HG02763 (cell line): ENCODE measurements around the gene VSIG10L2.
"Not testable (repeated sequence)": the region's sequence is repeated elsewhere in the genome, so short reads cannot be mapped to it uniquely, and the experiment has no call there.

ENCODE experiments used
- ATAC-seq: cut with Tn5 transposase; IDR thresholded peaks from one replicate; pipeline ENCODE4 v1.9.1; 2021; ENCODE audit warnings: mild to moderate bottlenecking, moderate library complexity; ENCODE audit not compliant: unreplicated experiment

Gene VSIG10L2

GRCh38 chr11:125959511-125959910, 13.7 kb downstream of the VSIG10L2 start:
- no peak for ATAC-seq

DNA sequence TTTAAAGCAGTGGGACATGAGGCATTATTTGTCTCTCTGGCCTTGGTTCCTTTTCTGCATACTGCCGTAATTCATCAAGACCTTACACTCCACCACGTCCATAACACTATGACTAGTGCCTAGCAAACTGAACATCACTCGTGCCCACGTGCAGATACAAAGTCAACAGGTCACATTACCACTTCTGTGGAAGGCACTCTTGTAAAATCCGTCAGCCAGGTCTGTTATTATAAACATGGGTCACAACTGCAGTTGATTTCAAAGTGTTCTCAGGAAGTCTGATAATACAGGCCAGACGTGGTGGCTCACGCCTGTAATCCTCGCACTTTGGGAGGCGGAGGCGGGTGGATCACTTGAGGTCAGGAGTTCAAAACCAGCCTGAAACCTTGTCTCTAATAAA, 14.1 kb downstream of the VSIG10L2 start:
- no peak for ATAC-seq

DNA sequence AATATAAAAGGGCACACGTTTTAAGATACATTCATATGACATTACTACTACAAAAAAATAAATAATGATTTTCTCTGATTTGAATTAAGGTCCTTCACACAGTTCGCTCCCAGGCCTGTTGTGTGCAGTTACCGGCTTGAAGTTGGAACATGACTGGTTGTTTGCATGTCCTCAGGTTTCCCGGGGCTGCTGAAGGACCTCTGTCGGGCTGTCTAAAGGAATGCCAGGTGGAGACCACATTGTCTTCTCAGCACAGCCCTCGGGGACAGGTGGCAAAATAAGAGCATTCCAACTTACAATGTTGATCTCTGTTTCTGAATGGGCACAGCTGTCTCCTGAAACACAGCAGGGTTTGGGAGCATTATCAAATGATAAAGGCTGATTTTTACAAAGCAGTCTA, 14.9 kb downstream of the VSIG10L2 start:
- no peak for ATAC-seq

DNA sequence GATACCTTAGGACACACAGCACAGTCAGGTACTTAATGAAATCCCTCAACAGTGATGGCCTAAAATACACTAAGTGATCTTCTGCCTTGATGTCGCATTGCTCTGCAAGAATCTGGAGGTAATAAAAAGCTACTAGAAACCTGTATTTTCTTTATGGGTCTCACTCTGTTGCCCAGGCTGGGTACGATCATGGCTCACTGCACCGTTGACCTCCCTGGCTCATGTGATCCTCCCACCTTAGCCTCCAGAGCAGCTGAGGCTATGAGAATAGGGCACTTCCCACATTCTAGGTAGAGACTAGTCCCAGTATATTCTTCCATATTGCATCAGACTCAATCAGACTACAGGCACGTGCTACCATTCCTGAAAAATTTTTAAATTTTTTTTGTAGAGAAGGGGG, 21.7 kb downstream of the VSIG10L2 start:
- ATAC-seq, result no peak

DNA sequence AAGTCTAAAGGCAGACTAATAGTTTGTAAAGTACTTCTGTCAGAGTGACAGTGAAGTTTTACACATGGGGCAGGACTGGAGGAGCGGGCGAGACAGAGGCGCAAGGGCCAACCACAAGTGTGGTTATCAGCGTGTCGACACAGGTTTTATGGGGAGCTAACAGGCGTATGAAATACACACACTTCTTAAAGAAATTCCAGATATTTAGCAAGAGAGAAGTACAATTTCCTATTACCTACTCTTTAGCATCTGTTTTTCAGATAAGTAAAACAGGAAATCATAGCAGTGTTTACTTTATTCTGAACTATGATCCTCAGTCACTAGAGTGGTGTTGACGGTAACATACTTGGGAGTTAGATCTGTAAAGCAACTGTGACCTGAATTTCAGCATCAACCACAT, 22.5 kb downstream of the VSIG10L2 start:
- no peak for ATAC-seq

GRCh38 chr11:125971618-125972017, 25.8 kb downstream of the VSIG10L2 start:
- no peak for ATAC-seq

- ATAC-seq, result no peak
These were observed 28.4 kb downstream of the VSIG10L2 start for GRCh38 chr11:125974284-125974683.

GRCh38 chr11:125975634-125976033, 29.8 kb downstream of the VSIG10L2 start:
- ATAC-seq, result no peak

GRCh38 chr11:125976156-125976555, 30.3 kb downstream of the VSIG10L2 start:
- ATAC-seq, result no peak

DNA sequence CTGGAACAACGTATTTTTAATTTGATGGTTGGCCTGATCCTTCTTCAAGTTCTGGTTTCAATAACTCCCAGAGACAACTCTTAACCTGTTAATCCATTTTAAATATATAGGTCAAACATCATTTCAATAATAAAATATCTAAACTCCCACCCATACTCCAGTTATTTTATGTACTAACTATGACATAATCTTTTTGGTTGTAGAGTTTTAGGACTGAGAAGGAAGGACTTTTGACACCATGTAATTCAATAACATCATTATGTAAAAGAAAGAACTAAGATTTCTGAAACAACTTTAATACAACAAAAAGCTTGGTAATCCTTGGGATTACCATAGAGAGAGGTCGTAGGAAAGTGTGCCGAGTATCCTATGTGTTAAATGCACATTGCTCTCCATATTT, 31.5 kb downstream of the VSIG10L2 start:
- no peak for ATAC-seq

DNA sequence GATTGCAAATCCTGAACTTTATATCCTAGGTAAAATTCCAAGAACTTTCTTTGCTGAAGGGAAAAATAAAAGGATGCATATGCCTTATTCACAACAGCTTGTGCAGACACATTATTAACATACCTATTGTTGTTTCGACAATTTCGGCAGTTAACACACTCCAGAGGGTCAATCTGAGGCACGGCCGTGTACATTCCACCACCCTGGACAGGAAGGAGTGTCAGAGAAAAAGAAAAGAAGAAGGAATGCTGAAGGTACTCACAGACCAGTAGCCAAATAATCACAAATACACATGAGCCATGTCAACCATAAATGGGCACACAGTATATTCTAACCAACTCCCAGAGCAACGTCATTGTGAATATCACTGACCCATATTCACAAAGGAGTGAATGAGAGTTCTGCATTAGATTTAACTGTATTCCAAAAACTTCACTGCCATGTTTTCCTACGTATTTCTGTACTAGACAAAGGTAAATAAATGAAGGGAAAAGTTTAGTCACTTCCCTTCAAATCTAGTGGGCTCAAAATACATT, 32.4 kb downstream of the VSIG10L2 start:
- no peak for ATAC-seq

GRCh38 chr11:125978778-125979407, 33.0 kb downstream of the VSIG10L2 start:
- ATAC-seq, result no peak

DNA sequence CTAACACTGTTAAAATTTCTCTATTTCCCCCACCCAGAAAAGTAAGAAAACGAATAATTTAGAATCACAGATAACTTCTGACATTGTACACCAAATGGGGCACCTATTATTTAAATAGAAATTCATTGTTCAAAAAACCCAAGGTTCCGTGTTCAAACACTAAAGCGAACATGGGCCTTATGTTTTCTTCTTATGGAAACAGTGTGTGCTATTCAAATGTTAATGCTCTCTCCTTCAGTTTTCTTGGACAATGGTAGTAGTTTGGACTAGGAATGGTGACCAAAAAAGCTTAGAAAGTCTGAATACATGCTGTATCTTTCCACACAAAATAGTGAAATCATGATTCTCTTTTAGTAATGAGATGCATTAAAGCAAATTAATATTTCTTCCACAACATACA, 33.7 kb downstream of the VSIG10L2 start:
- no peak for ATAC-seq

DNA sequence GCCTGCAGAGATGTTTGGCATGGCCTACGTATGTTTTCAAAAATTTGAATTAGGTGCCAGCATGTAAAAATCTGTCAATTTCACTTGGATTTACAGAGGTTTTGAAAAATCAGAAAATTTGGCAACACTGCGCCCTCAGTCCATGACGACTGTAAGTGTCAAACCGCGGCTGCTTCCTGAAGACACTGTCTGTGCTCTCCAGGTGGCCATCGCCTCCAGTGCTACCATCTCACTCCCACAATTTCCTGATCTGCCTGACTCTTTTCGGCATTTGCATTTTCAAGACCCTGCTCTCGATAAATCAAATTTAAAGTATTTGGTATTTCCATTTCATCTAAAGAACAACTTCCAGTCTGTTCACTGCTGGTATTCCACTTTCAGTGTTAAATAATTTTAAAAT, 34.6 kb downstream of the VSIG10L2 start:
- ATAC-seq, result no peak

DNA sequence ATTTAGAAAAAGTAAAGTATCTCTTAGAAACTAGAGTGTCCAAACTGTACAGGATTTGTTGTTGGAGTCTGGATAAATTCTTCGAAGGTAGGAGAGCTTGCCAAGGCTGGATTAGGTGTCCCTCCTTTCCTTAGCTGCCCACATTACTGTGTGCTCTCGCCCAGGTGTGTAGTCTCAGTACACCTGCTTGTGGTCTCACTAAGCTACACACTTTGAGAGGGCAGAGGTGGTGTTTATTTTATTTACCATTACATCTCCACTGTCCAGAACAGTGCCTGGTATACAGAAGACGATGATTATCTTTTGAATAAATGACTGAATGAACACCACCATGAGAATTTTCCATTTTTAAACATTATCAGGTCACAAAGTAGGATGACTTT, 36.5 kb downstream of the VSIG10L2 start:
- no peak for ATAC-seq

DNA sequence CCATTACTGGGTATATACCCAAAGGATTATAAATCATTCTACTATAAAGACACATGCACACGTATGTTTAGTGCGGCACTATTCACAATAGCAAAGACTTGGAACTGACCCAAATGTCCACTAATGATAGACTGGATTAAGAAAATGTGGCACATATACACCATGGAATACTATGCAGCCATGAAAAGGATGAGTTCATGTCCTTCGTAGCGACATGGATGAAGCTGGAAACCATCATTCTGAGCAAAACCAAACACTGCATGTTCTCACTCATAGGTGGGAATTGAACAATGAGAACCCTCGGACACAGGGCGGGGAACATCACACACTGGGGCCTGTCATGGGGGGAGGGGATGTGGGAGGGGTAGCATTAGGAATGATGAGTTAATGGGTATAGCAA, 40.1 kb downstream of the VSIG10L2 start:
- not testable (repeated sequence) for ATAC-seq

- ATAC-seq, result no peak
These were observed 41.3 kb downstream of the VSIG10L2 start for GRCh38 chr11:125987066-125987641.

GRCh38 chr11:125990244-125990643, 44.4 kb downstream of the VSIG10L2 start:
- ATAC-seq, result no peak

GRCh38 chr11:125992893-125993292, 47.0 kb downstream of the VSIG10L2 start:
- ATAC-seq, result no peak

GRCh38 chr11:125994509-125994908, 48.7 kb downstream of the VSIG10L2 start:
- ATAC-seq, result no peak

- ATAC-seq, result no peak
These were observed 49.5 kb downstream of the VSIG10L2 start for GRCh38 chr11:125995313-125995712.

DNA sequence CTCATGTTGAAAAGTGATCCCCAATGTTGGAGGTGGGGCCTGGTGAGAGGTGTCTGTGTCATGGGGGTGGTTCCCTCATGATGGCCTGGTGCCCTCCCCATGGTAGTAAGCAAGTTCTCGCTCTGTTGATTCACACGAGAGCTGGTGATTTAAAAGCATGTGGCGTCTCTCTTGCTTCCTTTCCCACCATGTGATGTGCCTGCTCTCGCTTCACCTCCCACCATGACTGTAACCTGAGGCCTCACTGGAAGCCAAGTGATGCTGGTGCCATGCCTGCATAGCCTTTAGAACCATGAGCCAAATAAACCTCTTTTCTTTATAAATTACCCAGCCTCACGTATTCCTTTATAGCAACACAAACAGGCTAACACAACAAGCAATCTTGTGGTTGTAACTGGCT, 52.4 kb downstream of the VSIG10L2 start:
- ATAC-seq, result no peak
